ENCODE data around the gene PCBP3.

- TF ChIP-seq CTCF (IDR thresholded peaks at IDR 0.05) (no peak), POLR2A (IDR thresholded peaks at IDR 0.05) (no peak)
Observed at GRCh38 chr21:45809421-45809820, 165.9 kb downstream of the PCBP3 start.
